Activated effector memory CD4-positive, alpha-beta T cell treated with Interleukin-2 at 50 U/mL for 16 hours (primary cell): ENCODE data around the gene AGPAT1.

Source experiments
- DNase-seq: peaks from one replicate; pipeline ENCODE4 v3.0.0-alpha.2; 2020

The AGPAT1 gene

GRCh38 chr6:32167761-32168262, 8.1 kb downstream of the AGPAT1 start:
- DNase-seq: no peak

DNA sequence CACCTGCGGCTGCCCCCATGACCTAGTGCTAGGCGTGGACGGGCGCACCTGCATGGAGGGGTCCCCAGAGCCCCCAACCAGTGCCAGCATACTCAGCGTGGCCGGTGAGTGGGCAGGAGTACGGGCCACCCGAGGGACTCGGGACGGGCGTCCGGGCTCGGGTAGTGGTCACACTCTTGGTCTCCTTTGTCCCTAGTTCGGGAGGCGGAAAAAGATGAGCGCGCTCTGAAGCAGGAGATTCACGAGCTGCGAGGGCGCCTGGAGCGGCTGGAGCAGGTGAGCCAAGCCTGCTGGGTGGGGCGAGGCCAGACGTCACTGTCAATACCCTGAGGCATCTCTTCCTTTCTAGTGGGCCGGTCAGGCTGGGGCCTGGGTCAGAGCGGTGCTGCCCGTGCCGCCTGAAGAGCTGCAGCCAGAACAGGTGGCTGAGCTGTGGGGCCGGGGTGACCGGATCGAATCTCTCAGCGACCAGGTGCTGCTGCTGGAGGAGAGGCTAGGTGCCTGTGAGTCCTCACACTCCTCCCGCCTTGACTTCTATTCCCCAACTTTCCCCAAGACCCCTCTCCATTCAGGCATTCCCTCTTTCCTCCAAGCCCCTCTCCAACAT, 8.6 kb downstream of the AGPAT1 start:
- DNase-seq: no peak

DNA sequence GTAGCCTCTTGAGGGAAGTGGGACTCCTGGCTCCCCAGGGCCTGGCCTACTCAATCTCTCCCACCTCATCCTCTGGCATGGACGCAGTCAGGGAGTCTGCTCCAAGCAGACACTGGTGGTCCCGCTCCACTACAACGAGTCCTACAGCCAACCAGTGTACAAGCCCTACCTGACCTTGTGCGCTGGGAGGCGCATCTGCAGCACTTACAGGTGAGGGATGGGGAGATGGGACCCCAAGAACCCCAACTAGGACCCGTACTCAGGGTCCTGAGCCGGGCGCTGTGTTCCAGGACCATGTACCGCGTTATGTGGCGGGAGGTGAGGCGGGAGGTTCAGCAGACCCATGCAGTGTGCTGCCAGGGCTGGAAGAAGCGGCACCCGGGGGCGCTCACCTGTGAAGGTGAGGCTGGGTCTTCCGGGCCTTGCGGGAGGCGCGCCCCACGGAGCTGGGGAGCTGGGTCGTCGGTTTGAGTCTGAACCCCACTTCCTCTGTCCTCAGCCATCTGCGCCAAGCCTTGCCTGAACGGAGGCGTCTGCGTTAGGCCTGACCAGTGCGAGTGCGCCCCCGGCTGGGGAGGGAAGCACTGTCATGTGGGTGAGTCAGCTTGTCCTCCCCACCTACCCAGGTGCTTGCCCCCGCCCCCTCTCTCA, 9.3 kb downstream of the AGPAT1 start:
- no peak for DNase-seq

- no peak for DNase-seq
Measured at GRCh38 chr6:32164295-32164694, 11.6 kb downstream of the AGPAT1 start, which contains the start of gene EGFL8. TSS of gene EGFL8 (plus strand) at chr6:32164595. CDS start at chr6:32166166, 1,571 bp downstream.

GRCh38 chr6:32163559-32164258, 12.2 kb downstream of the AGPAT1 start:
- DNase-seq: no peak

GRCh38 chr6:32158052-32158451, 17.8 kb downstream of the AGPAT1 start:
- DNase-seq: no peak

DNA sequence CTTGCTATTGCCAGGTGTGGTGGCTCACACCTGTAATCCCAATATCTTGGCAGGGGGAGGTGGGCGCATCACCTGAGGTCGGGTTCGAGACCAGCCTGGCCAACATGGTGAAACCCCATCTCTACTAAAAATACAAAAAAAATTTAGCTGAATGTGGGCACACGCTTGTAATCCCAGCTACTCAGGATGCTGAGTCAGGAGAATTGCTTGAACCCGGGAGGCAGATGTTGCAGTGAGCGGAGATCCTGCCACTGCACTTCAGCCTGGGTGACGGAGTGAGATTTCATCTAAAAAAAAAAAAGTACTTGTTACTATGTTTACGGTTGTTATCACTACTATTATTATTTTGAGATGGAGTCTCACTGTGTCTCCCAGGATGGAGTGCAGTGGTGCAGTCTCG, 19.0 kb downstream of the AGPAT1 start:
- DNase-seq: no peak

DNA sequence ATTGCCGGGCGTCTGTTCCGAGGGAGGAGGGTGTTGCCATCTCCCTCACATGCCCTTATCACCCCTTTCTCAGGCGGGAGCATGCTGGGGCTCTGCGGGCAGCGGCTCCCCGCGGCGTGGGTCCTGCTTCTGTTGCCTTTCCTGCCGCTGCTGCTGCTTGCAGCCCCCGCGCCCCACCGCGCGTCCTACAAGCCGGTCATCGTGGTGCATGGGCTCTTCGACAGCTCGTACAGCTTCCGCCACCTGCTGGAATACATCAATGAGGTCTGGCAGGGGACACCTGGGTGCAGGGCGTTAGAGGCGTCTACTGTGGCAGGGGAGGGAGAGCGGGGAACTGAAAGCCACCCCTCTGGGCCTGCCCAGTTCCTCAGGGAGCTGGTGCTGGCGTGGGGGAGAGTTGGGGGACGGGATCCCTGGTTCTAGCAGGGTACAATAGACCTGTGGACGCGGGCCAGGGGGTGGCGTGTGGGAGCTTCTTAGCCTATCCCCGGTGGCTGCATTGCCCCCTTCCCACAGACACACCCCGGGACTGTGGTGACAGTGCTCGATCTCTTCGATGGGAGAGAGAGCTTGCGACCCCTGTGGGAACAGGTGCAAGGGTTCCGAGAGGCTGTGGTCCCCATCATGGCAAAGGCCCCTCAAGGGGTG, 21.2 kb downstream of the AGPAT1 start:
- peak; percentile 53 for DNase-seq

GRCh38 chr6:32153564-32154513, 22.0 kb downstream of the AGPAT1 start, which contains the start of gene PPT2:
TSS of gene PPT2 (plus strand) at chr6:32154141. CDS start at chr6:32154595, 454 bp downstream.
- DNase-seq: peak; percentile 45

GRCh38 chr6:32152769-32153563, 22.9 kb downstream of the AGPAT1 start:
- DNase-seq: no peak

- DNase-seq: no peak
Measured at GRCh38 chr6:32151863-32152768, 23.8 kb downstream of the AGPAT1 start, which contains the start of gene PRRT1. TSS of gene PRRT1 (minus strand) at chr6:32151939. CDS start at chr6:32151827, 112 bp downstream.

DNA sequence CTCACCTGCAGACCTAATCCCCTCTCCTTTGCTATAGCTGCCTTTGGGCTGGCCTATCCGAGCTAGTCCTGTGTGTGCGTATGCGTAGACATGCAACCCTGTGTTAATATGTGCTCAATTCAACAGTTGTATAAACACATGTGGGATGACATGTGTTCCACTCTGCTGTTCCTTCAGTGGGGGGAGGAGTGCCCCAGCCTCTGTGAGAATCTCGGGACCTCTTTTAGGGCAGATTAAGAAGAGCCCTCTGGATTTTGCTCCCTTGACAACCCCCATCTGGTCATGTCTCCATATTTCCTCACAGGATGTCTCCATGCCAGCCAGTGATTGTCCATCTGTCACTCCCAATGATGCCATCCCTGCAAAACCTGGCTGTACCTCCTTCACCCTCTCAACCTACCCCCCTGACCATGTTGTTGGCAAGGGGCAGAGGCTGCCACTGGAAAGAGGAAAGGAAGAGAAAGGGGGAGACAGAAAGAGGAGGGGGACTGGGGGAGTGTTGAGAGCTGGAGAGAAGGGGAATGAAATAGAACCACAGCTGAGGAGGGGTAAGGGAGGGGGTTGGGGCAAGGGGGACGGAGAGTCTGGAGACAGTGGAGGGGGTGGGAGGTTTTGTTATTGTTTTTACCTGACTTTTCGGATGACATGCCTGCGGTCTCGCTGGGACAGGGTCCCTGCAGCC, 24.6 kb downstream of the AGPAT1 start:
- DNase-seq: no peak

- DNase-seq: no peak
Measured at GRCh38 chr6:32149932-32150870, 25.7 kb downstream of the AGPAT1 start.

DNA sequence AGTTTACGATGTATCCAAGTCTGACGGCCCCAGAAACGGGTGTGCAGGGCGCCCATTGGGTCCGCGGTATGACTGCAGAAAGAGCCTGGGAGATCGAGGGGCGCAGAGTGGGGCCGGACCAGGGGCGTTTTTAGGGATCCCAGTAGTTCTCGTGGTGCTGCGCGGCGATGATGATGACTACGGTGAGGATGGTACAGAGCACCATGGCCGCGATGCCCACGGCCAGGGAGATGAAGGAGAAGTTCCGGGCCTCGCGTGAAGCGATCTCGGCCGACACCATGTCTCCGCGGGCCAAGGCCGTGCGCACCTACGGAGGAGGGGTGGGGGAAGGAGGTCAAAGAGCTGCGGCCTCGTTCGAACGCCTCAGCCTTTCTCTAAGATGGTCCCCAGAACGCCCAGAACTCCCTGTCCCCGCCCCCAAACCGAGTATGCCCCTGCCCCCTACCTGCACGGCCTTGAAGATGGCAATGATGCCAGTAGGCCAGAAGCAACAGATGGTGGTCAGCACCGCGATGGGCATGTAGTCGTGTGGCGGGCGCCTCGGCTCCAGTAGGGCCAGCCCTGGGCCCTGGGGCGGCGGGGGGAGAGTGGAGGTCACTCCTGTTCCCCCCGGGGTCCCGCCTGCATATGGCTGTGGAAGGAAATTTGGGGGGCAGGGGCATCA, 26.7 kb downstream of the AGPAT1 start:
- no peak for DNase-seq

GRCh38 chr6:32148289-32149091, 27.4 kb downstream of the AGPAT1 start:
- peak; percentile 50 for DNase-seq

GRCh38 chr6:32147401-32148132, 28.3 kb downstream of the AGPAT1 start:
- DNase-seq: no peak
